ENCODE results near the gene NUP210L.

Gene NUP210L

GRCh38 chr1:154178911-154179811, 24.3 kb upstream of the NUP210L start:
- Mint-ChIP-seq H3K36me3 (peaks cover 12% of the 10 kb centered on the region), H3K4me3 (peak overlapping the region; percentile 100), H3K4me1 (ENCODE audit: low read depth) (peaks cover 66% of the 10 kb centered on the region), H3K27me3 (no peaks in the 10 kb centered on the region), H3K27ac (peak overlapping the region; percentile 93), H3K9me3 (ENCODE audit: low read depth) (no peaks in the 10 kb centered on the region)

- peaks cover 12% of the 10 kb centered on the region for H3K36me3 Mint-ChIP-seq
- H3K4me3 Mint-ChIP-seq, result peak overlapping the region; percentile 100
- H3K9me3 Mint-ChIP-seq (ENCODE audit: low read depth), result no peaks in the 10 kb centered on the region
- peak overlapping the region; percentile 72 for H3K27ac Mint-ChIP-seq
- peaks cover 64% of the 10 kb centered on the region for H3K4me1 Mint-ChIP-seq (ENCODE audit: low read depth)
- H3K27me3 Mint-ChIP-seq, result no peaks in the 10 kb centered on the region
Observed at GRCh38 chr1:154178013-154178412, 23.1 kb upstream of the NUP210L start.

- Mint-ChIP-seq H3K36me3 (peaks cover 11% of the 10 kb centered on the region), H3K27ac (peak overlapping the region; percentile 89), H3K27me3 (no peaks in the 10 kb centered on the region), H3K4me3 (peak overlapping the region; percentile 72), H3K4me1 (ENCODE audit: low read depth) (peaks cover 75% of the 10 kb centered on the region), H3K9me3 (ENCODE audit: low read depth) (no peaks in the 10 kb centered on the region)
Observed at GRCh38 chr1:154176337-154176736, 21.5 kb upstream of the NUP210L start.

GRCh38 chr1:154174654-154175053, 19.8 kb upstream of the NUP210L start:
- Mint-ChIP-seq H3K4me3 (no peak overlapping the region), H3K27me3 (no peaks in the 10 kb centered on the region), H3K36me3 (peaks cover 11% of the 10 kb centered on the region), H3K4me1 (ENCODE audit: low read depth) (peaks cover 76% of the 10 kb centered on the region), H3K9me3 (ENCODE audit: low read depth) (no peaks in the 10 kb centered on the region), H3K27ac (no peak overlapping the region)

- Mint-ChIP-seq H3K4me3 (peak overlapping the region; percentile 82), H3K4me1 (ENCODE audit: low read depth) (peaks cover 65% of the 10 kb centered on the region), H3K9me3 (ENCODE audit: low read depth) (no peaks in the 10 kb centered on the region), H3K36me3 (peaks cover 12% of the 10 kb centered on the region), H3K27me3 (no peaks in the 10 kb centered on the region), H3K27ac (peak overlapping the region; percentile 98)
Observed at GRCh38 chr1:154171880-154172279, 17.0 kb upstream of the NUP210L start.

- Mint-ChIP-seq H3K9me3 (ENCODE audit: low read depth) (no peaks in the 10 kb centered on the region), H3K27ac (peak overlapping the region; percentile 98), H3K27me3 (no peaks in the 10 kb centered on the region), H3K4me1 (ENCODE audit: low read depth) (peaks cover 62% of the 10 kb centered on the region), H3K4me3 (peak overlapping the region; percentile 82), H3K36me3 (peaks cover 12% of the 10 kb centered on the region)
Observed at GRCh38 chr1:154171223-154171583, 16.3 kb upstream of the NUP210L start.

- peaks cover 59% of the 10 kb centered on the region for H3K4me1 Mint-ChIP-seq (ENCODE audit: low read depth)
- H3K36me3 Mint-ChIP-seq, result peaks cover 17% of the 10 kb centered on the region
- peak overlapping the region; percentile 82 for H3K4me3 Mint-ChIP-seq
- no peaks in the 10 kb centered on the region for H3K27me3 Mint-ChIP-seq
- H3K27ac Mint-ChIP-seq, result peak overlapping the region; percentile 98
- H3K9me3 Mint-ChIP-seq (ENCODE audit: low read depth), result no peaks in the 10 kb centered on the region
Observed at GRCh38 chr1:154170547-154171222, 15.8 kb upstream of the NUP210L start.

GRCh38 chr1:154167461-154167860, 12.6 kb upstream of the NUP210L start:
- H3K4me1 Mint-ChIP-seq (ENCODE audit: low read depth), result peaks cover 63% of the 10 kb centered on the region
- H3K27me3 Mint-ChIP-seq, result no peaks in the 10 kb centered on the region
- no peaks in the 10 kb centered on the region for H3K9me3 Mint-ChIP-seq (ENCODE audit: low read depth)

GRCh38 chr1:154166207-154166606, 11.3 kb upstream of the NUP210L start:
- H3K4me1 Mint-ChIP-seq (ENCODE audit: low read depth), result peaks cover 52% of the 10 kb centered on the region
- H3K27ac Mint-ChIP-seq, result peak overlapping the region; percentile 86
- H3K27me3 Mint-ChIP-seq, result no peaks in the 10 kb centered on the region
- H3K9me3 Mint-ChIP-seq (ENCODE audit: low read depth), result no peaks in the 10 kb centered on the region
- no peak overlapping the region for H3K4me3 Mint-ChIP-seq
- peaks cover 26% of the 10 kb centered on the region for H3K36me3 Mint-ChIP-seq

More at GRCh38 chr1:154167461-154167860, 12.6 kb upstream of the NUP210L start:
- Mint-ChIP-seq H3K4me3 (peak overlapping the region; percentile 53), H3K27ac (peak overlapping the region; percentile 89), H3K36me3 (peaks cover 29% of the 10 kb centered on the region)

- H3K4me1 Mint-ChIP-seq (ENCODE audit: low read depth), result peaks cover 79% of the 10 kb centered on the region
- H3K27ac Mint-ChIP-seq, result peak overlapping the region; percentile 84
- H3K9me3 Mint-ChIP-seq (ENCODE audit: low read depth), result no peaks in the 10 kb centered on the region
- H3K27me3 Mint-ChIP-seq, result no peaks in the 10 kb centered on the region
- H3K36me3 Mint-ChIP-seq, result peaks cover 36% of the 10 kb centered on the region
- peak overlapping the region; percentile 32 for H3K4me3 Mint-ChIP-seq
Observed at GRCh38 chr1:154159554-154159953, 4.7 kb upstream of the NUP210L start.

GRCh38 chr1:154158307-154159125, 3.6 kb upstream of the NUP210L start:
- Mint-ChIP-seq H3K4me3 (peak overlapping the region; percentile 81), H3K27me3 (no peaks in the 10 kb centered on the region), H3K9me3 (ENCODE audit: low read depth) (no peaks in the 10 kb centered on the region), H3K36me3 (peaks cover 35% of the 10 kb centered on the region), H3K4me1 (ENCODE audit: low read depth) (peaks cover 82% of the 10 kb centered on the region), H3K27ac (peak overlapping the region; percentile 85)

- peaks cover 77% of the 10 kb centered on the region for H3K4me1 Mint-ChIP-seq (ENCODE audit: low read depth)
- peak overlapping the region; percentile 85 for H3K27ac Mint-ChIP-seq
- peak overlapping the region; percentile 81 for H3K4me3 Mint-ChIP-seq
- H3K27me3 Mint-ChIP-seq, result no peaks in the 10 kb centered on the region
- H3K9me3 Mint-ChIP-seq (ENCODE audit: low read depth), result no peaks in the 10 kb centered on the region
- peaks cover 29% of the 10 kb centered on the region for H3K36me3 Mint-ChIP-seq
Observed at GRCh38 chr1:154157520-154158306, 2.8 kb upstream of the NUP210L start.

- peak overlapping the region; percentile 90 for H3K27ac Mint-ChIP-seq
- H3K9me3 Mint-ChIP-seq (ENCODE audit: low read depth), result no peaks in the 10 kb centered on the region
- H3K36me3 Mint-ChIP-seq, result peaks cover 28% of the 10 kb centered on the region
- H3K4me3 Mint-ChIP-seq, result peak overlapping the region; percentile 27
- H3K4me1 Mint-ChIP-seq (ENCODE audit: low read depth), result peaks cover 70% of the 10 kb centered on the region
- H3K27me3 Mint-ChIP-seq, result no peaks in the 10 kb centered on the region
Observed at GRCh38 chr1:154155251-154155650, 378 bp upstream of the NUP210L start.

GRCh38 chr1:154154053-154154452, 820 bp downstream of the NUP210L start:
- no peaks in the 10 kb centered on the region for H3K9me3 Mint-ChIP-seq (ENCODE audit: low read depth)
- peak overlapping the region; percentile 4 for H3K4me3 Mint-ChIP-seq
- H3K4me1 Mint-ChIP-seq (ENCODE audit: low read depth), result peaks cover 58% of the 10 kb centered on the region
- H3K36me3 Mint-ChIP-seq, result peaks cover 18% of the 10 kb centered on the region
- no peaks in the 10 kb centered on the region for H3K27me3 Mint-ChIP-seq
- peak overlapping the region; percentile 90 for H3K27ac Mint-ChIP-seq
